Measurements from ENCODE around the gene SCNM1. TPM values are rescaled to one million over a fixed set of nuclear protein-coding genes. Genes with fewer than 3 reads are reported as not detected.

Gene SCNM1
- total and polyA plus RNA-seq, 4 donors = 27.3 to 58.4 (median 36.5) TPM

GRCh38 chr1:151158751-151159251, 7.1 kb upstream of the SCNM1 start:
- ATAC-seq (ENCODE audit: low FRiP score) = no peak
- 87% methylated on average over 22 of the region's 22 CpGs for WGBS, 2 donors
- Histone ChIP-seq H3K27me3 (ENCODE audit: control insufficient read depth in 1 of 2, insufficient read depth in 2 of 2, low read length in 1 of 2) (no peaks in the 10 kb centered on the region), H3K27ac (ENCODE audit: low read depth in 1 of 2, low read length in 2 of 2) (no peak overlapping the region), H3K4me3 (ENCODE audit: low read length in 2 of 2) (no peak overlapping the region), H3K9me3 (ENCODE audit: control insufficient read depth, low read length) (no peaks in the 10 kb centered on the region), H3K4me1 (ENCODE audit: control insufficient read depth in 1 of 2, insufficient read depth in 2 of 2, low read length in 2 of 2) (no peaks in the 10 kb centered on the region), H3K36me3 (ENCODE audit: control insufficient read depth in 1 of 2, insufficient read depth in 2 of 2, low read length in 1 of 2) (peaks cover 0 to 1% of the 10 kb centered on the region in 2 donors)
- peak in 1 of 2 donors; percentile 70 for DNase-seq
- intact Hi-C loops (cut with DNase I) = loop anchor here in 1 of 2 donors (5.0 kb wide), 1 partner anchor 62 kb away; no protein-coding TSS in a partner anchor

GRCh38 chr1:151159373-151159772, 6.6 kb upstream of the SCNM1 start:
- ATAC-seq (ENCODE audit: low FRiP score) (no peak), DNase-seq (peak in 1 of 2 donors; percentile 11)
- Histone ChIP-seq H3K4me3 (ENCODE audit: low read length in 2 of 2) (no peak overlapping the region), H3K36me3 (ENCODE audit: control insufficient read depth in 1 of 2, insufficient read depth in 2 of 2, low read length in 1 of 2) (peaks cover 0 to 1% of the 10 kb centered on the region in 2 donors), H3K4me1 (ENCODE audit: control insufficient read depth in 1 of 2, insufficient read depth in 2 of 2, low read length in 2 of 2) (no peaks in the 10 kb centered on the region), H3K9me3 (ENCODE audit: control insufficient read depth, low read length) (no peaks in the 10 kb centered on the region), H3K27me3 (ENCODE audit: control insufficient read depth in 1 of 2, insufficient read depth in 2 of 2, low read length in 1 of 2) (no peaks in the 10 kb centered on the region), H3K27ac (ENCODE audit: low read depth in 1 of 2, low read length in 2 of 2) (no peak overlapping the region)
- intact Hi-C loops (cut with DNase I) = loop anchor here in 1 of 2 donors (5.0 kb wide), 1 partner anchor 62 kb away; no protein-coding TSS in a partner anchor

- ATAC-seq (ENCODE audit: low FRiP score) (peak; percentile 54), DNase-seq (peak in 1 of 2 donors; percentile 55)
- no peaks in the 10 kb centered on the region for H3K4me1 ChIP-seq (ENCODE audit: control insufficient read depth in 1 of 2, insufficient read depth in 2 of 2, low read length in 2 of 2)
- 5 to 7% methylated on average over 11 of the region's 11 CpGs for WGBS, 2 donors
- intact Hi-C loops (cut with DNase I) = no loop called here
- peaks cover 0 to 1% of the 10 kb centered on the region in 2 donors for H3K36me3 ChIP-seq (ENCODE audit: control insufficient read depth in 1 of 2, insufficient read depth in 2 of 2, low read length in 1 of 2)
- H3K4me3 ChIP-seq (ENCODE audit: low read length in 2 of 2) = peak overlapping the region; percentile 49 to 60
- peak overlapping the region; percentile 30 to 75 for H3K27ac ChIP-seq (ENCODE audit: low read depth in 1 of 2, low read length in 2 of 2)
- H3K9me3 ChIP-seq (ENCODE audit: control insufficient read depth, low read length) = no peaks in the 10 kb centered on the region
- H3K27me3 ChIP-seq (ENCODE audit: control insufficient read depth in 1 of 2, insufficient read depth in 2 of 2, low read length in 1 of 2) = no peaks in the 10 kb centered on the region
Measured at GRCh38 chr1:151164732-151165280, 1.1 kb upstream of the SCNM1 start.

- Histone ChIP-seq H3K4me3 (ENCODE audit: low read length in 2 of 2) (peak overlapping the region; percentile 49 to 60), H3K9me3 (ENCODE audit: control insufficient read depth, low read length) (no peaks in the 10 kb centered on the region), H3K27ac (ENCODE audit: low read depth in 1 of 2, low read length in 2 of 2) (peak overlapping the region; percentile 45 to 78), H3K4me1 (ENCODE audit: control insufficient read depth in 1 of 2, insufficient read depth in 2 of 2, low read length in 2 of 2) (no peaks in the 10 kb centered on the region), H3K36me3 (ENCODE audit: control insufficient read depth in 1 of 2, insufficient read depth in 2 of 2, low read length in 1 of 2) (peaks cover 0 to 1% of the 10 kb centered on the region in 2 donors), H3K27me3 (ENCODE audit: control insufficient read depth in 1 of 2, insufficient read depth in 2 of 2, low read length in 1 of 2) (no peaks in the 10 kb centered on the region)
- ATAC-seq (ENCODE audit: low FRiP score) (peak; percentile 82), DNase-seq (peak; percentile 71 to 83)
- intact Hi-C loops (cut with DNase I) = no loop called here
- 1 to 3% methylated on average over 15 of the region's 15 CpGs for WGBS, 2 donors
Measured at GRCh38 chr1:151165281-151165737, 635 bp upstream of the SCNM1 start.

- Histone ChIP-seq H3K4me1 (ENCODE audit: control insufficient read depth in 1 of 2, insufficient read depth in 2 of 2, low read length in 2 of 2) (no peaks in the 10 kb centered on the region), H3K36me3 (ENCODE audit: control insufficient read depth in 1 of 2, insufficient read depth in 2 of 2, low read length in 1 of 2) (peaks cover 0 to 1% of the 10 kb centered on the region in 2 donors), H3K4me3 (ENCODE audit: low read length in 2 of 2) (peak overlapping the region; percentile 72 to 90), H3K9me3 (ENCODE audit: control insufficient read depth, low read length) (no peaks in the 10 kb centered on the region), H3K27ac (ENCODE audit: low read depth in 1 of 2, low read length in 2 of 2) (peak overlapping the region in 1 of 2 donors; percentile 39), H3K27me3 (ENCODE audit: control insufficient read depth in 1 of 2, insufficient read depth in 2 of 2, low read length in 1 of 2) (no peaks in the 10 kb centered on the region)
- WGBS, 2 donors = 1 to 3% methylated on average over 15 of the region's 15 CpGs
- intact Hi-C loops (cut with DNase I) = no loop called here
- DNase-seq = peak in 1 of 2 donors; percentile 64
- ATAC-seq (ENCODE audit: low FRiP score) = no peak
Measured at GRCh38 chr1:151166505-151166956, 587 bp downstream of the SCNM1 start.

GRCh38 chr1:151167116-151167515, 1.2 kb downstream of the SCNM1 start:
- peak in 1 of 2 donors; percentile 33 for DNase-seq
- Histone ChIP-seq H3K27ac (ENCODE audit: low read depth in 1 of 2, low read length in 2 of 2) (no peak overlapping the region), H3K4me1 (ENCODE audit: control insufficient read depth in 1 of 2, insufficient read depth in 2 of 2, low read length in 2 of 2) (no peaks in the 10 kb centered on the region), H3K27me3 (ENCODE audit: control insufficient read depth in 1 of 2, insufficient read depth in 2 of 2, low read length in 1 of 2) (no peaks in the 10 kb centered on the region), H3K9me3 (ENCODE audit: control insufficient read depth, low read length) (no peaks in the 10 kb centered on the region), H3K36me3 (ENCODE audit: control insufficient read depth in 1 of 2, insufficient read depth in 2 of 2, low read length in 1 of 2) (no peaks in the 10 kb centered on the region), H3K4me3 (ENCODE audit: low read length in 2 of 2) (no peak overlapping the region)
- intact Hi-C loops (cut with DNase I) = no loop called here
- ATAC-seq (ENCODE audit: low FRiP score) = no peak
- WGBS, 2 donors = 85 to 86% methylated on average over 6 of the region's 6 CpGs

GRCh38 chr1:151171190-151171589, 5.2 kb downstream of the SCNM1 start:
- no peak overlapping the region for H3K4me3 ChIP-seq (ENCODE audit: low read length in 2 of 2)
- 80 to 86% methylated on average over 5 of the region's 5 CpGs for WGBS, 2 donors
- no peaks in the 10 kb centered on the region for H3K36me3 ChIP-seq (ENCODE audit: control insufficient read depth in 1 of 2, insufficient read depth in 2 of 2, low read length in 1 of 2)
- DNase-seq (no peak), ATAC-seq (ENCODE audit: low FRiP score) (no peak)
- H3K9me3 ChIP-seq (ENCODE audit: control insufficient read depth, low read length) = no peaks in the 10 kb centered on the region
- H3K27ac ChIP-seq (ENCODE audit: low read depth in 1 of 2, low read length in 2 of 2) = no peak overlapping the region
- intact Hi-C loops (cut with DNase I) = no loop called here
- H3K27me3 ChIP-seq (ENCODE audit: control insufficient read depth in 1 of 2, insufficient read depth in 2 of 2, low read length in 1 of 2) = no peaks in the 10 kb centered on the region
- H3K4me1 ChIP-seq (ENCODE audit: control insufficient read depth in 1 of 2, insufficient read depth in 2 of 2, low read length in 2 of 2) = no peaks in the 10 kb centered on the region

- H3K27me3 ChIP-seq (ENCODE audit: control insufficient read depth in 1 of 2, insufficient read depth in 2 of 2, low read length in 1 of 2) = no peaks in the 10 kb centered on the region
- DNase-seq = peak in 1 of 2 donors; percentile 31
- no peak overlapping the region for H3K27ac ChIP-seq (ENCODE audit: low read depth in 1 of 2, low read length in 2 of 2)
- H3K4me3 ChIP-seq (ENCODE audit: low read length in 2 of 2) = no peak overlapping the region
- no peak for ATAC-seq (ENCODE audit: low FRiP score)
- H3K4me1 ChIP-seq (ENCODE audit: control insufficient read depth in 1 of 2, insufficient read depth in 2 of 2, low read length in 2 of 2) = no peaks in the 10 kb centered on the region
- intact Hi-C loops (cut with DNase I) = no loop called here
- H3K36me3 ChIP-seq (ENCODE audit: control insufficient read depth in 1 of 2, insufficient read depth in 2 of 2, low read length in 1 of 2) = peaks cover 4 to 8% of the 10 kb centered on the region in 2 donors
- no peaks in the 10 kb centered on the region for H3K9me3 ChIP-seq (ENCODE audit: control insufficient read depth, low read length)
- 40 to 46% methylated on average over 6 of the region's 6 CpGs for WGBS, 2 donors
Measured at GRCh38 chr1:151175041-151175741, 9.2 kb downstream of the SCNM1 start.
